GM21367 (cell line): ENCODE data around the gene BIRC6.
"Not testable (repeated sequence)": the region's sequence is repeated elsewhere in the genome, so short reads cannot be mapped to it uniquely, and the experiment has no call there.

Source experiments
- ATAC-seq: cut with Tn5 transposase; IDR thresholded peaks from one replicate; pipeline ENCODE4 v1.9.1; 2021; ENCODE audit not compliant: unreplicated experiment

BIRC6 gene

GRCh38 chr2:32442020-32442467 lies 85.2 kb downstream of the BIRC6 start:
- no peak for ATAC-seq

- ATAC-seq: no peak
Measured at GRCh38 chr2:32446369-32446768, 89.5 kb downstream of the BIRC6 start.

GRCh38 chr2:32450851-32451250 lies 94.0 kb downstream of the BIRC6 start:
- ATAC-seq: no peak

- no peak for ATAC-seq
Measured at GRCh38 chr2:32452338-32453064, 95.7 kb downstream of the BIRC6 start.

- no peak for ATAC-seq
Measured at GRCh38 chr2:32453242-32454062, 96.6 kb downstream of the BIRC6 start.

GRCh38 chr2:32455816-32456215 lies 99.0 kb downstream of the BIRC6 start:
- no peak for ATAC-seq

- ATAC-seq: no peak
Measured at GRCh38 chr2:32456808-32457207, 100.0 kb downstream of the BIRC6 start.

GRCh38 chr2:32457814-32458213 lies 101.0 kb downstream of the BIRC6 start:
- ATAC-seq: no peak

- ATAC-seq: not testable (repeated sequence)
Measured at GRCh38 chr2:32460861-32461260, 104.0 kb downstream of the BIRC6 start.

- ATAC-seq: no peak
Measured at GRCh38 chr2:32463110-32463509, 106.3 kb downstream of the BIRC6 start.

- no peak for ATAC-seq
Measured at GRCh38 chr2:32464431-32464830, 107.6 kb downstream of the BIRC6 start.

GRCh38 chr2:32472605-32473004 lies 115.8 kb downstream of the BIRC6 start:
- ATAC-seq: no peak

GRCh38 chr2:32474381-32474780 lies 117.6 kb downstream of the BIRC6 start:
- ATAC-seq: no peak

GRCh38 chr2:32478889-32479620 lies 122.2 kb downstream of the BIRC6 start:
- no peak for ATAC-seq

- no peak for ATAC-seq
Measured at GRCh38 chr2:32479993-32480392, 123.2 kb downstream of the BIRC6 start.

GRCh38 chr2:32482471-32482870 lies 125.6 kb downstream of the BIRC6 start:
- no peak for ATAC-seq

GRCh38 chr2:32484937-32485336 lies 128.1 kb downstream of the BIRC6 start:
- ATAC-seq: no peak

GRCh38 chr2:32485399-32485798 lies 128.6 kb downstream of the BIRC6 start:
- no peak for ATAC-seq

- no peak for ATAC-seq
Measured at GRCh38 chr2:32489061-32489460, 132.2 kb downstream of the BIRC6 start.

- ATAC-seq: no peak
Measured at GRCh38 chr2:32491346-32491745, 134.5 kb downstream of the BIRC6 start.

GRCh38 chr2:32495139-32495538 lies 138.3 kb downstream of the BIRC6 start:
- ATAC-seq: no peak

GRCh38 chr2:32496662-32497061 lies 139.8 kb downstream of the BIRC6 start:
- ATAC-seq: no peak
